ENCODE data around the gene PABPN1L.

Gene PABPN1L

GRCh38 chr16:88820385-88821025 lies 46.0 kb downstream of the PABPN1L start:
- no peak for TF ChIP-seq CTCF (IDR thresholded peaks at IDR 0.05; ENCODE audit: poor library complexity, severe bottlenecking)
- H3K27me3 ChIP-seq (ENCODE audit: insufficient read depth, poor library complexity, severe bottlenecking): no peaks in the 10 kb centered on the region

GRCh38 chr16:88819126-88819525 lies 47.3 kb downstream of the PABPN1L start:
- H3K27ac ChIP-seq (ENCODE audit: poor library complexity, severe bottlenecking): no peak overlapping the region
- no peak for ATAC-seq (ENCODE audit: low read depth)
- H3K36me3 ChIP-seq (ENCODE audit: low read depth): no peaks in the 10 kb centered on the region
- no peak overlapping the region for H3K4me3 ChIP-seq (ENCODE audit: severe bottlenecking)
- H3K27me3 ChIP-seq (ENCODE audit: insufficient read depth, poor library complexity, severe bottlenecking): no peaks in the 10 kb centered on the region
- no peak for DNase-seq (ENCODE audit: low spot score)
- no peak for TF ChIP-seq CTCF (IDR thresholded peaks at IDR 0.05; ENCODE audit: poor library complexity, severe bottlenecking)
- no peaks in the 10 kb centered on the region for H3K4me1 ChIP-seq (ENCODE audit: insufficient read depth, poor library complexity, severe bottlenecking)
- no peaks in the 10 kb centered on the region for H3K9me3 ChIP-seq (ENCODE audit: severe bottlenecking)

More at GRCh38 chr16:88820385-88821025, 46.0 kb downstream of the PABPN1L start:
- ATAC-seq (ENCODE audit: low read depth) (no peak), DNase-seq (ENCODE audit: low spot score) (no peak)
- no peak overlapping the region for H3K27ac ChIP-seq (ENCODE audit: poor library complexity, severe bottlenecking)
- H3K36me3 ChIP-seq (ENCODE audit: low read depth): no peaks in the 10 kb centered on the region
- no peak overlapping the region for H3K4me3 ChIP-seq (ENCODE audit: severe bottlenecking)
- H3K4me1 ChIP-seq (ENCODE audit: insufficient read depth, poor library complexity, severe bottlenecking): no peaks in the 10 kb centered on the region
- H3K9me3 ChIP-seq (ENCODE audit: severe bottlenecking): no peaks in the 10 kb centered on the region

- H3K9me3 ChIP-seq (ENCODE audit: severe bottlenecking): no peaks in the 10 kb centered on the region
- no peaks in the 10 kb centered on the region for H3K36me3 ChIP-seq (ENCODE audit: low read depth)
These were observed 47.9 kb downstream of the PABPN1L start for GRCh38 chr16:88818575-88818874.

GRCh38 chr16:88817785-88818574 lies 48.5 kb downstream of the PABPN1L start:
- no peak for TF ChIP-seq CTCF (IDR thresholded peaks at IDR 0.05; ENCODE audit: poor library complexity, severe bottlenecking)
- Histone ChIP-seq H3K9me3 (ENCODE audit: severe bottlenecking) (no peaks in the 10 kb centered on the region), H3K4me1 (ENCODE audit: insufficient read depth, poor library complexity, severe bottlenecking) (no peaks in the 10 kb centered on the region), H3K27ac (ENCODE audit: poor library complexity, severe bottlenecking) (no peak overlapping the region), H3K36me3 (ENCODE audit: low read depth) (no peaks in the 10 kb centered on the region), H3K4me3 (ENCODE audit: severe bottlenecking) (no peak overlapping the region), H3K27me3 (ENCODE audit: insufficient read depth, poor library complexity, severe bottlenecking) (no peaks in the 10 kb centered on the region)
- no peak; the same call in 2 of the 3 replicates for ATAC-seq (ENCODE audit: low read depth)
- DNase-seq (ENCODE audit: low spot score): no peak

More at GRCh38 chr16:88818575-88818874, 47.9 kb downstream of the PABPN1L start:
- TF ChIP-seq CTCF (IDR thresholded peaks at IDR 0.05; ENCODE audit: poor library complexity, severe bottlenecking): no peak
- Histone ChIP-seq H3K27me3 (ENCODE audit: insufficient read depth, poor library complexity, severe bottlenecking) (no peaks in the 10 kb centered on the region), H3K4me1 (ENCODE audit: insufficient read depth, poor library complexity, severe bottlenecking) (no peaks in the 10 kb centered on the region), H3K27ac (ENCODE audit: poor library complexity, severe bottlenecking) (no peak overlapping the region), H3K4me3 (ENCODE audit: severe bottlenecking) (no peak overlapping the region)
- ATAC-seq (ENCODE audit: low read depth) (no peak), DNase-seq (ENCODE audit: low spot score) (no peak)
